Measurements from ENCODE around the gene KCNB1. TPM values are rescaled to one million over a fixed set of nuclear protein-coding genes. Genes with fewer than 3 reads are reported as not detected.
"Not testable (repeated sequence)": the region's sequence is repeated elsewhere in the genome, so short reads cannot be mapped to it uniquely, and the experiment has no call there.

KCNB1 gene
- total RNA-seq, 1 experiment from 2014 or later: 0.05 TPM

DNA sequence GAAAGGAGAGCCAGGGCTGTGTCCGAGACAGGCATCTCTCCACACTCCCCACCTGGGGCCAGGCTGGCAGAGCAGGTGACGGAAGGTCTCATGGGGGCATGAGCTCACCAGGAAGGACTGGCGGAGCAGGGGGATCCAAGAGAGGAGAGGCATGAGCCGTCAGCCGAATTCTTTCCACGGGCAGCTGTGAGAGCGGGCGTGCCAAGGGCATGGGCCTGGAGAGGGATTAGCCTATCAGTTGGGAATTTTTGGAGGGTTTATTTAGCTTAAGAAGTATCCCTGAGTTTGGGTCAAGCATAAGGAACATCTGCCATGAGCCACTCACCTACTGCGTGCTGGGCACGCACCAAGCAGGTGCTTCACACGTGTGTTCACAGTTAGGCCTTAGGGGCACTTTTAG, 144.4 kb downstream of the KCNB1 start:
- in situ Hi-C loops (cut with HindIII; ENCODE audit: low pct_unique_long_range_greater_than_20kb, low sequenced_read_pairs): no loop called here
- no peak for DNase-seq (ENCODE audit: low read depth, low spot score)

DNA sequence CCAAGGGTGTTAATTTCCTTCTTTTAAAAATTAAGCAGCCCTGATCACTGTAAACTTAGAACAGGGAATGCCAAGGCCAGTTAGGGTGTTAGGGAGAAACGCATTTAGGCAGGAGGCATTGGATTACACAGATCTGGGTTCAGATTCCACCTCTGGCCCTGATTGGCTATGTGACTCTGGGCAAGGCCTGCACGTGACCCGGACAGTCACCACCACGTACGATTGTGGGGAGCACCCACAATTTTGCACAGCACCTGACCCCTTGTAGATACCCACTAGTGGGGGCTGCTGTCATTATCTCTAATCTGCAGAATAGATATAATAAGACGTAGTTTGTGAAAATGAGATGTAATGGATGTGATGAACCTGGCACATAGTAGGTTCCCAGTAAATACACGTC, 145.1 kb downstream of the KCNB1 start:
- in situ Hi-C loops (cut with HindIII; ENCODE audit: low pct_unique_long_range_greater_than_20kb, low sequenced_read_pairs): no loop called here

DNA sequence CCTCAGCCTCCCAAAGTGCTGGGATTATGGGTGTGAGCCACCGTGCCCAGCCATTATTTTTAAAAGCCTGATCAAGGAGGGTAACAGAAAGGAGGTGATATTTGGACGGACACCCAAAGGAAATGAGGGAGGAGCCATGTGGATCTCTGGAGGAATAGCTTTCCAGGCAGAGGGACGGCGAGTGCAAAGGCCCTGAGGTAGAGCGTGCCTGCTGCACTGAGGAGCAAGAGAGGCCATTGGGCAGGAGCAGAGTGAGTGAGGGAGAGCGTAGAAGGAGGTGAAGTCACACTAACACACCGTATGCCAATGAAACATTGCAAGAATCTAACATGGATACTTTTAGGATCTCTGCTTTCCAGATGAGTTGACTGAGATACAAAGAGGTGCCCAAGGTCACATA, 145.7 kb downstream of the KCNB1 start:
- in situ Hi-C loops (cut with HindIII; ENCODE audit: low pct_unique_long_range_greater_than_20kb, low sequenced_read_pairs): no loop called here
- DNase-seq (ENCODE audit: low read depth, low spot score): no peak

More for the DNA sequence above, 145.1 kb downstream of the KCNB1 start:
- no peak for DNase-seq (ENCODE audit: low read depth, low spot score)

DNA sequence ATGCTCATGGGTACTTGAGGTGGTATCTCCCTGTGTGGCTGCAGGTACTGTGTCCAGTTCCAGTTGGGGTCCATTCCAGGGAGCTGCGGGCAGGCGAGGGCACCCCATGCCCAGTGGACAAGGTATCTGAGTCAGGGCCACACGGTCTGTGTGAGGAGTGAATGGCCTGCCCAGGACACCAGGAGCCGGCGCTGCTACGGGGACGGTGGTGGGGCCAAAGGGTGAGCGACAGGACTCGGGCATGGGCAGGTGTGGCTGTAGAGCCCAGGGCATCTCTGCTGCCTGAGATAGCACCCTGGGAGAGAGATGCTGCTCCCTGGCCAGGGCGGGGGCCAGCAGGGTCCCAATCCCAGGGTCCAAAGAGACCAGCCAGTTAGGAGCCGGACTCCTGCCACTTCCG, 147.0 kb downstream of the KCNB1 start:
- in situ Hi-C loops (cut with HindIII; ENCODE audit: low pct_unique_long_range_greater_than_20kb, low sequenced_read_pairs): no loop called here
- DNase-seq (ENCODE audit: low read depth, low spot score): no peak

DNA sequence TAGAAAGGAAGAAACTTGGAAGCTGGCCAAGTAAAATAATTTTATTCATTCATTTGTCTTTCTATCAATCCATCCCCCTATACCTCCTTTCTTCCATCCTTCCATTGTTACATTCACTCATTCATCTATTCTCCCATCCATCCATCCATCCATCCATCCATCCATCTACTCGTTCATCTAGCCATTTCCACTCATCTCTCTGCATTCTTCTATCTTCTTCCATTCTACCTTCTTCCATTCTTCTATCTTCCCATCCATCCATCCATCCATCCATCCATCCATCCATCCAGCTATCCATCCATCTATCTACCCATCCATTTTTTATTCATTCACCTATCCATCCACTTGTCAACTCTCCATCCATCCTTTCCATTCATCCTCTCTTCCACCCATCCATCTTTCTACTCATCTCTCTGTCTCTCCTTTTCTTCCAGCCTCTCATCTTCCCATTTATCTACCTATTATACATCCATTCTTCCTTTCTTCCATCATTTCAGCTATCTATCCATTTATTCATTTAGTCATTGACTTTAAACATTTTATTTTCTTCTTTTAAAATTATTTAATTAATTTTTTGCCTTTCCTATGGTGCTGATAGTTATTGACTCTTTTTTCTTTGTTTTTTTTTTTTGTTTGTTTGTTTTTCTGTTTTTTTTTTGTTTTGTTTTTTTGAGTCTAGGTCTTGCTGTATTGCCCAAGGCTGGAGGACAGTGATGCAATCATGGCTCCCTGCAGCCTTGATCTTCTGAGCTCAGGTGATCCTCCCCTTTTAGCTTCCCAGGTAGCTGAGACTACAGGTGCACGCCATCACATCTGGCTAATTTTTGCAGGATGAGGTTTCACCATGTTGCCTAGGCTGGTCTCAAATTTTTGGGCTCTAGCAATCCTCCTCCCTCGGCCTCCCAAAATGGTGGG, 151.5 kb downstream of the KCNB1 start:
- in situ Hi-C loops (cut with HindIII; ENCODE audit: low pct_unique_long_range_greater_than_20kb, low sequenced_read_pairs): no loop called here
- no peak for DNase-seq (ENCODE audit: low read depth, low spot score)

DNA sequence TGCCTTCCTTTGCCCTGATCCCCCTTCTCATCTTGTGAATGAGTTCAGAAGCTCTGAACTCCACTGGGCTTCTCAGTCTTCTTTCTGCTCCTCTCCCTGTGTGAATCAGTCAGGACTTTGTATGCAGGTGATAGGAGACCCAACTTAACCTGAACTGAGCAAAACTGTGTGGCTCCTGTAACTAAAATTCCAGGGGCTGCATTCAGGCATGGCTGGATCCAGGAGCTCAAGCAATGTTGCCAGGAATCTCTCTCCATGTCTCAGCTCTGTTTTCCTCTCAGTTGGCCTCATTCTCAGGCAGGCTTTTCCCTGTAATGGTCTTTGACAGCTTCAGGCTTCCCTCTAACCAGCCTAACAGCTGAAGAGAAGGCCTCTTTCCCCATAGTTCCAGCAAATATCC, 153.7 kb downstream of the KCNB1 start:
- in situ Hi-C loops (cut with HindIII; ENCODE audit: low pct_unique_long_range_greater_than_20kb, low sequenced_read_pairs): loop anchor here (10.0 kb wide), 1 partner anchor 166 kb away; no protein-coding TSS in a partner anchor
- DNase-seq (ENCODE audit: low read depth, low spot score): no peak

DNA sequence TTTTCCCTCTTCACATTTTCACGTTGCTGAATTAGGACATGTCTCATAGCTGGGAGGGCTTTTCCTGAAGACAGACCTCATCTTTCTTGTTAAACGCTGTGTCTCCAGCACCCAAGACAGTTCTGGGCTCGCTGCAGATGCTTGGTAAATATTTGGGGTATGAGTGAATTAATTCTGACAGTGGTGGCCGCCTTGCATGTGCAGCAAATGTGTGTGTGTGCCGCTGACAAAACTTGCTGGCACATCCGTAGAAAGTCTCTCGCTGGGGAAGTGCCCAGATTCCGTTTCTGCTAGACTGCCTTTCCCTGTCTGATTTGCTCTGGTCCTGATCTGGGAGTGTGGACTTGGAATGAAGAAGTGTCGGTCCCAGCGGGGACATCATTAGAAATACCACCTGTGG, 156.4 kb downstream of the KCNB1 start:
- DNase-seq (ENCODE audit: low read depth, low spot score): no peak
- in situ Hi-C loops (cut with HindIII; ENCODE audit: low pct_unique_long_range_greater_than_20kb, low sequenced_read_pairs): loop anchor here (10.0 kb wide), 1 partner anchor 169 kb away; no protein-coding TSS in a partner anchor

DNA sequence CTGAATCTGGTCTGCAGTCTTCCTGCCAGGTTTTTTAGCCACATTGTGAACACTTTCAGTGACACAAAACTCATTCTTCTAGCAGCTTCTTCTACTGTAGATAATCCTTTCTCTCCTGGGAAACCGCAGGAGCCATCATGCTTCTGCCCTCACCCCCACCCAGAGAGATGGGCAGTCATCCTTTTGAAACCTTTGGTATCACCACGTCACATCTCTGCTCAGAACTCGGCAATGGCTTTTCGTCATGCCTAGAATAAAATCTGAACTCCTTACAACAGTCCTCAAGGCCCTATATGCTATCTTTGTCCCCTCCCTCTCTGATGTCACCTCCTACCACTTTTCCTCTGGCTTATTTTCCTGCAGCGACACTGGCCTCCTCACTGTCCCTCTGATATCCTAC, 158.2 kb downstream of the KCNB1 start:
- no peak for DNase-seq (ENCODE audit: low read depth, low spot score)
- in situ Hi-C loops (cut with HindIII; ENCODE audit: low pct_unique_long_range_greater_than_20kb, low sequenced_read_pairs): loop anchor here (10.0 kb wide), 1 partner anchor 170 kb away; no protein-coding TSS in a partner anchor

DNA sequence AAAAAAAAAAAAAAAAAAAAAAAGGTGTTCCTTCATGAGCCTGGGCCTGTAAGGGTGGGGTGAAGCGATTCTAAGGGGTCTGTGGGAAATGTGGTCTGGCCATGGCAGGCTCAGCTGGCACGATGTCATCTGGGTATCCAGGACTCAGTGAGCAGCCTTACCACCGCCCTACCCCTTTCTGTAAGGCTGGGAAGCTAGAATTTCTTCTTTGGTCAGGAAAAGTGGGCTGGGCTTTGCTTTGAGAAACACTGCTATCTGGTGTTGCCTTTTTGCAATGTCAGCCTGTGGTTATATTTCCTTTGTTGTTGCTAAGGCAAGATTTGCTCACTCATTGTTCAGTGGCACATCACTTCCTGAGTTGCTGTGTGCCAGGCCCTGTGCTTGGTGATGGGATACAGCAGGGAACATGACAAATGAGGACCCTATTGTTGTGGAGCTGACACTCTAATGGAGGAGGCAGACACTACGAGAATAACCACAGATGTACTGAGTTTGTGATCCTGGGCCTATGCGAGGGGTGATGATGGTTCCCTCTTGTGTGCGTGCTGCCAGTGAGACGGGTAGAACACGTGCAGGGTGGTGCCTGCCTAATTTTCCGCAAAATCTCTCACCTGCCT, 158.7 kb downstream of the KCNB1 start:
- DNase-seq (ENCODE audit: low read depth, low spot score): peak; percentile 68
- in situ Hi-C loops (cut with HindIII; ENCODE audit: low pct_unique_long_range_greater_than_20kb, low sequenced_read_pairs): loop anchor here (10.0 kb wide), 1 partner anchor 171 kb away; no protein-coding TSS in a partner anchor

DNA sequence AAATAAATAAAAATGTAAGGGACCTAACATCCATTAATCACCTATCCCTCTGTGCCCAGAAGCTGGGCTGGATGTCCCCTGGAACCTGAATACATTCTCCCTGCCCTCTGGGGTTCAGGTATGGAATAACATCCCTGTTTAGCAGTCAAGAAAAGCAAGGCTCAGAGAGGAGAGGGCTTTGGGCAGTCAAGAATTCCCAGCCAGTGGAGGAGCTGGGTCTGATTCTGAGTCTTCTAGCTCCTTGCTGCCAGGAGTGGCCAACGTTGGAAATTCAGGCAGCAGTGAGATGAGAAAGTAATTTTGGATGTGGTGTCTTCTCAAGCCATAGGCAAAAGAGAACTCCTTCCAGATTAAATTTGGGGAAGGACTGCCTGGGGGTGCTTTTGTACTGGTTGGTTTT, 162.0 kb downstream of the KCNB1 start:
- in situ Hi-C loops (cut with HindIII; ENCODE audit: low pct_unique_long_range_greater_than_20kb, low sequenced_read_pairs): loop anchor here (10.0 kb wide), 1 partner anchor 174 kb away; no protein-coding TSS in a partner anchor
- peak; percentile 87 for DNase-seq (ENCODE audit: low read depth, low spot score)

DNA sequence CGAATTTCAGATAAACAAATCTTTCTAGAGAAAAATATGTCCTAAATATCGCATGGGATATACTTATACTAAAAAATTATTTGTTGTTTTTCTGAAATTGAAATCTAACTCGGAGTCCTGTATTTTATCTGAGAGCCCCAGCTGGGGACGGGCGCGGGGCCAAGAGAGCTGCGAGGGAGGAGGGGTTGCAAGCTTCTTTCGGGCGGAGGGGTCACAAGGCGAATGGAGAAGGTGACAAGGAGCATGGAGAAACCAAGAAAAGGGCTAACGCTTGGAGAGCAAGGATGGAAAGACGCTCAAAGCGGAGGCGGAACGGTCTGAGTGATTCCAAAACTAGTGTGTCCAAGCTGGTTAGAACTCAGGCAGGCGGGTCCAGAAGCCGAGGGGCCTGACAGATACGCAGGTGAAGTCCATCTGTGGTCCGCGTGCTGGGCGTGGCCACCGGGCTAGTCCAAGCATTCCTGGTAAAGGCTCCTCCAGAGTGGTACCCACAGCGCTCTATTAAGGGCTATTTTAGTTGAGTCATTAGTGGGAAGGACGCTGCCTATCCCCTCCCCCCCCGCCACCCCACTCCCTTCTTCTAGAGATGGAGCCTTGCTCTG, 163.2 kb downstream of the KCNB1 start:
- in situ Hi-C loops (cut with HindIII; ENCODE audit: low pct_unique_long_range_greater_than_20kb, low sequenced_read_pairs): no loop called here
- DNase-seq (ENCODE audit: low read depth, low spot score): no peak

DNA sequence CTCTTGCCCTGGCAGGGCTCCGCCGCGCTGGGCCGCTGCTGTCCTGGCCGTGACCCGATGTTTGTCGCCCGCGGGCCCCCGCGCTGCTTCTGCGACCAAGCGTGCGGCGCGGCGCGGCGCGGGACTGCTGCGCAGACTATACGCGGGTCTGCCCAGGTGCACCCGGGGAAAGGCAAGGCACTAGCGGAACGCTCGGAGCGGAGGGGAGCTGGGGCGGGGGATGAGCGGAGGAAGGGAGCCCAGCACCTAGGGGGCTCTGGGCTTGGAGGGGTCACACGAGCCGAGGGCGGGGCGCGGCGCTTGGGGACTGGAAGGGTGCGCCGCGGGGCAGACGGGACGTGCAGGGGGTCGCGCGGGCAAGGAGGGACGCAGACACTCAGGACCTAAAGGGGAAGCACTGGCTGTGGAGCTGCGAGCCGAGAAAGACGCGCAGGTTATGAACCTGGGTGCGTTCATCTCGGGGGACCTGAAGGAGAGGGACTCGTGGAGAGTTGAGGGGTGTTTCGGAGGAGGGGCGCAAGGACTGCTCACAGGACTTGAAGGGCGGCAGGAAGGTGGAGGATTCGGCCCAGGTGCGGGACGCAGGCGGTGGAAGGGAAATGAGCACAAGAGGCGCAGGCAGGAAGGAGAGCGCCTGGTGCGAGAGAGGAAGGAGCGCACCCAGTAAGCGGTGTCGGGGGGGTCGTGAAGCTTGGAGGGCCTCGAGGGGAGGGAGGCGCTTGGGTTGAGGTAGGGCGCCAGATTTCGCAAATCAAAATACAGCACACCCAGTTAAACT, 163.8 kb downstream of the KCNB1 start:
- in situ Hi-C loops (cut with HindIII; ENCODE audit: low pct_unique_long_range_greater_than_20kb, low sequenced_read_pairs): no loop called here
- DNase-seq (ENCODE audit: low read depth, low spot score): no peak

DNA sequence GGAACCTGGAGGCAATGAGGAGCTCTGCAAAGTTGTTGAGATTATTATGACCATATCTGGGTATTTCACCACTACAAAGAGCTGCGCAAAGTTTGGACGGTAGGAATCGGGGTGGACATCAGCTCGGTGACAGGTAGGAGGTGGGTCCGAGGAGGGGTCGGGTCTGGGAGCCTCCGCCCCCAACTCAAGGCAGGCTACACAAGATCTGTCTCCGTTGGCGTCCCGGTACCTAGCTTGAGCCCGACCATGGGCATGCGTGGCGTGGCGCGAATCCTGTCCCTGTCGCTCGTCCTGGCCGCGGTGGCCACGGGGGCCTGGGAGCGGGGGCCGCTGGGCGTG, 164.4 kb downstream of the KCNB1 start:
- no peak for DNase-seq (ENCODE audit: low read depth, low spot score)
- in situ Hi-C loops (cut with HindIII; ENCODE audit: low pct_unique_long_range_greater_than_20kb, low sequenced_read_pairs): no loop called here

DNA sequence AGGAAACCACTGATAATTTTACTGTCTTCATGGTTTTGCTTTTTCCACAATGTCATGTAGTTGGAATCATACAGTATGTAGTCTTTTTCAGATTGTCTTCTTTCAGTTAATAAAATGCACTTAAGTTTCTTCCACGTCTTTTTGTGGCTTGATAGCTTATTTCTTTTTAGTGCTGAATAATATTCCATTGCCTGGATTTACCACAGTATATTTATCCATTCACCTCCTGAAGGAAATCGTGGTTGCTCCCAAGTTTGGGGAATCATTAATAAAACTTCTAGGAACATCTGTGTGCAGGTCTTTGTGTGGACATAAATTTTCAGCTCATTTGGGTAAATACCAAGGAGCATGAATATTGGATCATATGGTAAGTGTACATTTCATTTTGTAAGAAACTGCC, 165.8 kb downstream of the KCNB1 start:
- no peak for DNase-seq (ENCODE audit: low read depth, low spot score)
- in situ Hi-C loops (cut with HindIII; ENCODE audit: low pct_unique_long_range_greater_than_20kb, low sequenced_read_pairs): no loop called here

DNA sequence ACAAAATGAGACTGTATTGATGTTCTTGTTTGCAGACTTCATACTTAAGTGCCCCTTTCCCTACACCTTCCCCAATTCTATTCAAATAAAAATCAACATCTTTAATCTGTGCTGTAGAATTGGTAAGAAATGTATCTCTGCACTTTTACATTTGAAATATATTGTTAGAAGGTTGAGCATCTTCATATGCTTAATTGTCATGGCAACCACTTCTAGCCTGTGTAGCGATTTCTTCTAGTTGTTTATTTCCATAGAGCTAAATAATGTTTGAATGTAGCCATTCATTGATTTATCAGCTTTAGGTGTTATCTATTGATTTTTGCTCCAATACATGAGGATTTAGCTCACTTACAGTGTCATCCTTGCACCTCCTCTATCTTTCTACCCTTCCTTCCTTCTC, 166.9 kb downstream of the KCNB1 start:
- in situ Hi-C loops (cut with HindIII; ENCODE audit: low pct_unique_long_range_greater_than_20kb, low sequenced_read_pairs): no loop called here

DNA sequence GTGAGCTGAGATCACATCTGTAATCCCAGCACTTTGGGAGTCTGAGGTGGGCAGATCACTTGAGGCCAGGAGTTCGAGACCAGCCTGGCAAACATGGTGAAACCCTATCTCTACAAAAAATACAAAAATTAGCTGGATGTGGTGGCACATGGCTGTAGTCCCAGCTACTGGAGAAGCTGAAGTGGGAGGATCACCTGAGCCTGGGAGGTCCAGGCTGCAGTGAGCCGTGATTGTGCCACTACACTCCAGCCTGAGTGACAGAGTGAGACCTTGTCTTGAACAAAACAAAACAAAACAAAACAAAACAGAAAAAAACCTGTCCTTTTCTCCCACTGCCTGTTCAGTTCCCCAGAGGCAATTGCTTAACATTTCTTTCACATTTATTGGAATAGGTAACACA, 168.4 kb downstream of the KCNB1 start:
- in situ Hi-C loops (cut with HindIII; ENCODE audit: low pct_unique_long_range_greater_than_20kb, low sequenced_read_pairs); DNase-seq (ENCODE audit: low read depth, low spot score): not testable (repeated sequence)

More for the DNA sequence above, 166.9 kb downstream of the KCNB1 start:
- DNase-seq (ENCODE audit: low read depth, low spot score): no peak

All from SK-MEL-5 (cell line).